Measurements from ENCODE around the gene HOXC10.

Gene HOXC10

DNA sequence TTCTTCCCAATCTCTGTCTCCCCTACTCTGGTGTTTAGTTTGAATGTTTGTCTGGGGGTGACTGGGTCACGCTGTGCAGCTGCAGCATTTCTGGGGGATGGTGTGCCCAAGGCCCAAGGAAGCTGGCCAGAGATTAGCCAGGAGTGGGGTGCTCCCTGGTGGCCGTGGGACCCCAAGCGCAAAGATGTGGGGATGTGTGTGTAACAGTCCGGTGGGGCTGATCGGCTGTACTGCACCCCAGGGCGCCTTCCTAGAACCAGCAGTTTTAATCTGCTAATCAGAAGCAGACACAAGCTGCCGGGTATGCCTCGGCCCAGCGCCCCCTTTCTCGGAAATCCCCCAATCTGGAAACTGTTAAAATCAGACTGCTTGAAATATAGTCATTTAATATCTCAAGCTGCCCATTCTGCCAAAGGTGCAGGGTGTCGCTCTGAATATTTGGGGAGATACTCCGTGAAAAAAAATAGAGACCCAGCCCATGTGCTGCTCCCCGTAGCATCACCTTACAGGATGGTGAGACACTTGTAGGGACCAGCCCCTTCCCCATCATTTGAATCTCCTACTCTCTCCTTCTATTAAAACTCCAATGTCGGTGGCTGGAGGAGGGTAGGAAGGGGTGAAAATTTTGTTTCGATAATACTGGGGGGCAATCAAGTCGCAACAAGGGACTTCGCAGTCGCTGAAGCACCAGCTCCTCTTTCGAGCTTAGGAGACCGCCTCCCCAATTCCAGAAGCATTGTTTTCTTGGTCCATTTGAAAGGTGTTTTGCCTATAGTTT is 19.3 kb downstream of the HOXC10 start:
- no peak for DNase-seq

DNA sequence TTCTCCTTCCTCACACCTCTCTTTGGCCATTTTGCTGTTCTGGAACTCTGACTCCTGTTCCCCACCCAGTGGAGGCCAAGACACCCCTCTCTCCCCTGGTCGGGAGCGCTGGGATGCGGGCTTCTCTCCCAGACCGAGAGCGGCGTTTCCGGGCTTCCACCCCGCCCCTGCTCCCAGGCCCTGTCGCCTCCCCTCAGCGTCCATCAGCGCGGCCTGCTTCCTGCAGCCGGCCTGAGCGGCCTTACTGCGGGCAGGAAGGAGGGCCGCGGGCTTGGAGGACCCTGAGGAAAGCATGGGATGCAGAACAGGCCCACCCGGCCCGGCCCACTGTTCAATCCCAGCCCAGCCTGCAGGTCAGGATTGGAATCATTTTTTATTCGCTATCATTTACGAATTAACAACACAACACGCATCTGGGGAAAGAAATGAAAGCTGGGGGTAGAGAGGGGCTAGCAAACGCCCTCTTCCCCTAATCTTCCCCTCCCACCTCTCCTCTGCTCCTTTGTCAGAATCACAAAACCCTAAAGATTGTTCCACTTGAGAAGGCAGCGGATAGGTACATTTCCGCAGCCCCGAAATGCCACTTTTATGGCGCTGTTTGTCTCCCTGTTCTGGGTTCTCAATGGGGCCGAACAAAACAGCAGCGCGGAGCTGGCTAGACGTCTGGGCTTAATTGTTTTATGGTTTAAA is 20.0 kb downstream of the HOXC10 start:
- no peak for DNase-seq

DNA sequence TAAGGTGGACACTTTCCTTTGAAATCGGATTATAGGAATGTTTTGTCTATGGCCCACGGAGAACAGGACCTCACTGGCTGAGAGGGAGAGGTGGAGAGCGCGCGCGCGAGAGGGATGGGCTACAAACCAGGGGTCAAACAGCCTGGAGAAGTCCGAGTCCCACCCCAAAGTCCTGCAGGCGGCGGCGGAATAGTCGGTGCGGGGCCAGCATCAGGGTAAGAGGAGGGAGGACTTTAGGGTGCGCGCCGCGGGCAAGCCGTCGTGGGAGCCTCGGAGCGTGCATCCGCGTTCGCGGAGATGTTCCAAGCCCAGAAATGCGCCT is 20.5 kb downstream of the HOXC10 start:
- DNase-seq = no peak

DNA sequence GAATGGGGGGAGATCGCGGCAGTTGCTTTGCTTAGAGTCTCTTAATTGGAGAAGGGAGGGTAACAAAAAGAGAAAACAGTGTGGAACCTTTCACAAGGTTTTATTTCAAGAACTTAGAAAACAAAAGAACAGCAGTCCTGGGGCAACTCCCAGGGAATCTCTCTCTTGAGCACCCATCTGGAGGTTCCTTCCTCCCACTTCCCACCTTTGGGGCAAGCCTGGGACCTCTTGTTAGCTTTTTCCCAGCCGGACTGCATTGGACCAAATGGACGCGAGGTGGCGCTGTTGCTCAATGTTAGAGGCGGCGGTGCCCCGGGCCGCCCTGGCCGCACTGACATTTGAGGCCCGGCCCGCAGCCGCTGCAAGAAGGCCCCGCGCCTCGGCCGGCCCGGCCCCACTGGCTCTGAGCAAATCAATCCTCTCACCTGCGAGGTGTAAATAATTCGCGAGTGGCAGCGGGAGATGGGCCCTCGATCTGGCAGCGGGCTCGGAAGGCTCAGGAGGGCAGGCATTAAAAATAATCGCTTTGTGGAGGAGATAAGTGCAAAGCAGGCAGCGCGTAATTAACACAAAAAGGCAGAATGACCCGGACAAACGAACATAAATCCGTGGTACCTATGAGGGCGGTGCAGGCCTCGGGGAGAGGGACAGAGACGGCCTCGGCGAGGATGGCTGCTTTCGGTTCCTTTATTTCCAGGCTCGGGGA is 21.1 kb downstream of the HOXC10 start:
- no peak for DNase-seq

DNA sequence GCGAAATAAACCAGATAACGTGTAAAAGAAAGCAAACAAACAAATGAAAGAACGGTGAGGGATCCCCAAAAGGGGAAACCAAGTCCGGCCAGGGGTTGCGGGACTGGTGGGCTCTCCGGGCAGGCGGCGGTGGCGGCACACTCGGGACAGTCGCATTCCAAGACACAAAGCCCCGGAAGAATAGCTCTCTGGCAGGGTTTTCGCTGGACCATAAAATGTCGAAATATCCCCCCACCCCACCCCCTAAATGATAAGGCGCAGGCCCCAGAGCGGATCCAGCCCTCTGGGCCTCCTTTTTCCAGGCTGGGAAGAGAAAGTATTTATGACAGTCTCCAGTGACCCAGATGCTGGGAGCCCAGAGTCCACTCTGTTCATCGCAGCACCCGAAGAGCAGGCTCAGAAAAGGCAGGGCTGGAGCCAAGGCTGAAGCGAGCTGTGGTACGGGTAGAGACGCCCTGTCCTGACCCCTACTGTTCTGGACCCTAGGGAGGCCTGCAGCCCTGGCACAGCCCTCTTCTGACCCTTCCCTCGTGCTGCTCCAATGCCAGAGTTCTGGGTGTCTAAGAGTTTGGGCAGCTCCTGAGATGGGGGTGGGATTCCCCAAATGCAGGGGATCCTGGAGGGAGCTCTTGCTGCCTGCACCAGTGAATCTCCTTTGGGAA is 21.7 kb downstream of the HOXC10 start:
- no peak for DNase-seq

DNA sequence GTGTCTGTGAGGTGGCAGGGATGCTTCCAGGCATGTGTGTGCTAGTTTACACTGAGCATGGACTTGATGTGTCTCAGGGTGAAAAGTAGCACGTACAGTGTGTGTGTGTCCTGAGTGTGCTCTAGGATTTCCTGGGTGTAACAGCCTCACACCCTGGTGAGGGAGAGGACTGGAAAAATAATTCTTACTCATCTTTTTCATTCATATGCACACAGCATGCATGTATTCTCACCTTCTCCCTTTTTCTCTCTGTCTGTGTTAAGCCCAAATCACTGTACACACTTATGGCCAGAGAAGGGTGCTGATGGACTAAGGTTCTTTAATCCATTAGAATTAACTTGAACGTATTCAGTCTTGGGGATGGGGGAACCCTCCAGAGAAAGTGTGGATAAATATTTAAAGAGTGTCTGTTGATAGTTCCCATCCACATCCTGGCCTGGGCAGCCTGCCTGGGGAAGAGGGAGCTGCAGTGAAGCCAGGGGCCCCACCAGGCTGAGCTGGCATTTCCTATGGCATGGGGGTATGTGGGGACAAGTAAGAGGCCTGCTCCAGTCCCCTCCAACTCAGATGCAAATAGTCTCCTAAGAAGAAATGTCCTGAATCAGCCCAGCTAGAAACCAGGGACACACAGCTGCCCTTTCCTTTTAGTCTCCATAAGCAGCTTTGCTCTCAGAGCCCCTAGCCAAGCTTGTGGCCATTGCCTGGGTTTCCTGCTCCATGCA is 22.8 kb downstream of the HOXC10 start:
- DNase-seq = no peak

DNA sequence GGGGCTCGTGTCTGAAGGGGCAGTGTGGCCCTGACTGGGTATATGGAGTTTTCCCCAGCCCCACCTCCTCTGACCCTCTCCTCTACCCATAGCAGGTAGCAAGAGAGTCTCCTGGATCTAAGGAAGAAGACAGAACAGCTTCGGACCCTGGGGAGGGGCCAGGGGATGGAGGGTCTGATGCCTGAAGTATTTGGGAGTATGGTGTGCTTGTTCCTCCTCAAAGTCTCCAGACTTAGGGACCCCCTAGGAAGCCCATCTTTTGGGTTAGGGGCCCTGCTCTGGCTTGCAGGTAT is 23.3 kb downstream of the HOXC10 start:
- DNase-seq = no peak

DNA sequence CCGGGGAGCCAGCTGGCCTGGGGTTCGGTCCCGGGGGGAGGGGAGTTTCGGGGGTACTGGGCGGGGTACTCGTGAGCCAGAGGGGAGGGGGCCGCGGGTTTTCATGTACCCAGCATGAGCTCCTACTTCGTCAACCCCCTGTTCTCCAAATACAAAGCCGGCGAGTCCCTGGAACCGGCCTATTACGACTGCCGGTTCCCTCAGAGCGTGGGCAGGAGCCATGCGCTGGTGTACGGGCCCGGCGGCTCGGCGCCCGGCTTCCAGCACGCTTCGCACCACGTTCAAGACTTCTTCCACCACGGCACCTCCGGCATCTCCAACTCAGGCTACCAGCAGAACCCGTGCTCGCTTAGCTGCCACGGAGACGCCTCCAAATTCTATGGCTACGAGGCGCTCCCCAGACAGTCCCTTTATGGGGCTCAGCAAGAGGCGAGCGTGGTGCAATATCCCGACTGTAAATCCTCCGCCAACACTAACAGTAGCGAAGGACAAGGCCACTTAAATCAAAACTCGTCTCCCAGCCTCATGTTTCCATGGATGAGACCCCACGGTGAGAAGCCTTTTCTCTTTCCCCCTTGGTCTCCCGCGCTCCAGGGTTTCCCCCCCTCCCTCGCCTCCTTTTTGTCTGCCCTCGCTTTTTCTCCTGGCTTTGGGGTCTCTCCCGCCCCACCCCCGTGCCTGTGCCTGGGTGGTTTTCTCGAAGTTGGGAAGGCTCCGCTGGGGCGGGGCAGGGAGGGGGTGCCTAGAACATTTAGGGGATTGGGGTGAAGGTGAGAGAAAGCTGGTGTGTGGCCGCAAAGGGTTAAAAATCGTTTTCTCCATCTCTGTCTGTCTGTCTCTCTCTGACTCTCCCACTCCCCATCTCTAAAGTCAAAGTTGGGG is 24.5 kb downstream of the HOXC10 start:
- DNase-seq = no peak

DNA sequence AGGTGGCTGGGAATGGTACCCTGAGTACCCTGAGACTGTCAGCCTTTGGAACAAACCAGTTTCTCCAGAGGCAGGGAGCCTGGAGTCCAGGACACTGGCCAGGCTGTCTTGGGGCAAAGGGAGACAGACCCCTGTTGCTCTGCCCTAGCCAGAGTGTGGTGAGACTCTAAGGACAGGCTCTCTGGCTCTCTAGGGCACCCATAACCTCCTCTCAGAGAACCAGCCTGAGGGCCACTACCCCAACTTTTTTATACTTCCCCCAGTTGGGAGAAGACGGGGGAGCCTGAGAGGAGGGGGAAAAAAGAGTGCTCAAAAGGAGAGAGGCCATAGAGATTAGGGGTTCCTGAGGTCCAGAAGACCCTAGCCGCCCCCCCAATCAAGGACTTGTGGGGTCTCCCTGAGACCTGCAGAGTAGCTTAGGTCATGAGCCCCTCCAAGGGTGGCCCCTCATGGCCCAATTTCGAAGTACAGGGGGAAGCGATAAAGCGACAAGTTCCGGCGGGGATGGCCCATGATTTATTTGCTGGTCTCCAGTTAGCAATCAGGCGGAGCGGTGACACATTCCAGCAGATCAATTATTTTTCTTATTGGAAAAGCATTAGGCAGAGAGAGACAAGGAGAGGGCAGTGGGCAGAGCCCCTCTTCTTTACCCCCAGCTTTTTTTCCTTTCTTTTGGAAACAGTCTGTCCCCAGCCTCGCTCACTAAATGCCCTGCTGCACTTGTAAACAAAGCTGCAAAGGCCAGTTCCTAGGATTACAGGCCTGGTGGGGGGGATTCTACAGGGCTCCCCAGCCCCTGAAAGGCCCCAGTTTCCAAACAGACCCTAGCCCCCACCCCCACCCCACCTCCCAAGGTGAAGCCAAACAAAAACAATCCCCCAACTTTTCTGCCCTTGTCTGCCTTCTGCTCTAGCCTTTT is 25.4 kb downstream of the HOXC10 start:
- no peak for DNase-seq

DNA sequence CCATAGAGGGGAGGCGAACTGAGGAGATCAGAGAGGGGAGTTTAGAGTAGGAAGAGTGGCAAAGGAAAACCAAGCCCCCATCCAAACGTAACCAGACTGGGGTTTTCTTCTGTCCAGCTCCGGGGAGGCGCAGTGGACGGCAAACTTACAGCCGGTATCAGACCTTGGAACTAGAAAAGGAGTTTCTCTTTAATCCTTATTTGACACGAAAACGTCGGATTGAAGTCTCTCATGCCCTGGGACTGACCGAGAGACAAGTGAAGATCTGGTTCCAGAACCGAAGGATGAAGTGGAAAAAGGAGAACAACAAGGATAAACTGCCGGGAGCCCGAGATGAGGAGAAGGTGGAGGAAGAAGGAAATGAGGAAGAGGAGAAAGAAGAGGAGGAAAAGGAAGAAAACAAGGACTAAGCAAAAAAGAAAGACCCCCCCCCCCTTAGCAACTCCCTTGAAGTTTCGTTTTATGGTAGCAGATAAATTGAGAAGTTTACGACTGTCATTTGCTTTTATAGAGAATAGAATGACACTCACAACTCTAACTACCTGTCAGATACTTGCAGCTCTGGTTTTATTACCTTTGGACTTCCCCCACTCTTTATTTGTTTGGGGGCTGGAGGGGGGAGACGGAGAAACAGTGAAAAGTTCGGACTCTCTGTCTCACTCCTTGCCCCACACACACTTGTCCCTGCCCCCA is 26.2 kb downstream of the HOXC10 start:
- DNase-seq = no peak

DNA sequence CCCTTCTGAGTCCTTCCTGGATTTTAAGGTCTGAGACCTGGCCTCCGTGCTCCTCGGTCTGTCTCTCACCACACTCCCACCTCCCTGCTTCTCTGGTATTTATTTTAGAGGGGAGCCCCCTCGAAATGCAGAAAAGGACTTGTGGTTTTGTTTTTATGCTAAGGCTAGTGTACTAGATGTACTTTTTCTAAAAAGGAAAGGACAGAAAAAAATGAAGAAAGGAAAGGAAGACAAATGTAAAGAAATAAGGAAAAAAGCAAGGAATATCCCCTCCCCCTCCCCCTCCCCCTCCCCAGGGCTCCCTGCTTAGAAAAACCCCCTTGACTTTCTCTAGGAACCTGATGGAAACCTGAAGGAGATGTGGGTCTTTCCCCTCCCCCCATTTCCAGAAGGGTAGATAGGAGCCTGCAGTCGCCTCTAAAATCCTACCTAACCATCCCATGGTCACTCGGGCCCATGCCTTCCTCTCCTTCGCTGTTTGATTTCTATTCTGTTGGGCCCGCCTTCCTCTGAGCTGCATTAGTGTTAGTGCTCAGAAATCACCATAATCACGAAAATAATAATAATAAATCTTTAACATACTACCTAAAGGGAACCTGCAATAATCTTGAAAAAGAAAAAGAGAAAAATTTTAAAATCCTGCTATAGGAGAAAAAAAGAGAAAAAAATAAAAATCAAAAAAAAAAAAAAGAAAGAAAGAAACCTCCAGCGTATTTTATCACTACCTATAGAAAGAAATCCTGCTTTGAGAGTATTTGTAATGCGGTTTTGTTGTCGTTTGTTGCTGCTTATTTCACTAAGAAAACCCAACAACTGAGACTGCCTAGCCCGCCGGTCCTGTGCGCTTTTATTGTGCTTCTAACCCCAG is 27.0 kb downstream of the HOXC10 start:
- no peak for DNase-seq

DNA sequence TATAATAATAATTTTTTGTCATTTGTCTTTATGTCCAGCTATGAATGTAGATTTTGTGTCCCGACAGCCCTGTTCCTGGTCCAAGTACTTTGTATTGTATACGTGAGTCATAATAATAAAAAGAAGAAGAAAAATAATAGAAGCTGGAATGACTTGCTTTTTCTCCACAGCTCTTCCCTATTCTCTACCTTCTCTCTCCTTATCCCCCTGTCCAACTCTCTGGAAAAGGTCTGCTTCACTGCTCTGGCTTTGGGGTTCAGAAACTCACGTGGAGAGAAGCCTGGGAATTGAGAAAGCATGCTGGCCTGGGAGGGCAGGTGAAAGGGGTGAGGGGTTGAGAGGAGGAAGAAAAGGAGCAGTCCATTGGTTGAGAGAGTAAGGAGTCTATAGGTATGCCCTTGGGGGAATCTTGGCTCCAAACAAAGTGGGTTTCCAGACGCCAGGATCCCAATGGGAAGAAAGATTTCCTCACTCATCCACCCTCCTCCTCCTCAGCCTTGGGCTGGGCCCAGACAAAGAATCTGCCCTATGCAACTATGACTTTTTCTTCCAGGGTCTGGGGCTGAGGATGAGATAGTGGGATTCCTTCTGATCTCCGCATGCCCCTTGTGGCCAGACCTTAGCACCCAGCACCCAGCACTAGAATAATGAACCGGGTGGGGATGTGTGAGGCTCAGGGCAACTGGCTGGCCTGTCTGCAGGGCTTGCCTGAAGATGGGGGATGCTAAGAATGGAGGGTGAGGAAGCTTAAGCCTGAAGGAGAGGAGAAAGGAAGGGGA is 27.9 kb downstream of the HOXC10 start:
- DNase-seq = no peak

DNA sequence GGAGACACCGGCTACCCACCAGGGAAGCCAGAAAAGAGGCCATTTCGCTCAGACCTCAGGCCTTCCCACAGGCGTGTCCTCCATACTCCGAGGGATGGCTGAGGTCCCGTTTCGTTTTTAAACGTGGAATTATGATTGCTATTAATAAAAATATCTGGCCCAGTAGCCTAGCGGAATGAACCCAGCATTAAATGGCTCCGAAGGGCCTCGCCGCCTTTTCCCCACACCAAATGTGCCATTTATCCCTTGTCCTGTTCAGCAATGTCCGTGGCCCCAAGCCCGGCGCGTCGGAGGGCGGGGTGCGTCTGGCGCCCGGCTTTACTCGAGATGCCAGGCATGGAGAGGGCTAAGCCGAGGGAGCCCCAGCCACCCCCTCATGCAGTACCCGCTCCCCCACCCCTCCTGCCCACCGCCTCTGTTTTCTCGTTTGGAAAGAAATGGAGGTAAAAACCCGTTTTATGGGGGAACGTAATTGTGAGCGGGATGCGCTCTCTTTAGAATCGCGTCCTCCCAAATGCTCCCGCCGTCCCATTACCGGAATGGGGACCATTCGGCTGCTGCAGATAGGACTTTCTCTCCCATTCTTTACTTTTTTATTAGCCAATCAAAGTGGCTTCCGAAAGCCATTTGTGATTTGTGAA is 29.6 kb downstream of the HOXC10 start:
- DNase-seq = no peak

DNA sequence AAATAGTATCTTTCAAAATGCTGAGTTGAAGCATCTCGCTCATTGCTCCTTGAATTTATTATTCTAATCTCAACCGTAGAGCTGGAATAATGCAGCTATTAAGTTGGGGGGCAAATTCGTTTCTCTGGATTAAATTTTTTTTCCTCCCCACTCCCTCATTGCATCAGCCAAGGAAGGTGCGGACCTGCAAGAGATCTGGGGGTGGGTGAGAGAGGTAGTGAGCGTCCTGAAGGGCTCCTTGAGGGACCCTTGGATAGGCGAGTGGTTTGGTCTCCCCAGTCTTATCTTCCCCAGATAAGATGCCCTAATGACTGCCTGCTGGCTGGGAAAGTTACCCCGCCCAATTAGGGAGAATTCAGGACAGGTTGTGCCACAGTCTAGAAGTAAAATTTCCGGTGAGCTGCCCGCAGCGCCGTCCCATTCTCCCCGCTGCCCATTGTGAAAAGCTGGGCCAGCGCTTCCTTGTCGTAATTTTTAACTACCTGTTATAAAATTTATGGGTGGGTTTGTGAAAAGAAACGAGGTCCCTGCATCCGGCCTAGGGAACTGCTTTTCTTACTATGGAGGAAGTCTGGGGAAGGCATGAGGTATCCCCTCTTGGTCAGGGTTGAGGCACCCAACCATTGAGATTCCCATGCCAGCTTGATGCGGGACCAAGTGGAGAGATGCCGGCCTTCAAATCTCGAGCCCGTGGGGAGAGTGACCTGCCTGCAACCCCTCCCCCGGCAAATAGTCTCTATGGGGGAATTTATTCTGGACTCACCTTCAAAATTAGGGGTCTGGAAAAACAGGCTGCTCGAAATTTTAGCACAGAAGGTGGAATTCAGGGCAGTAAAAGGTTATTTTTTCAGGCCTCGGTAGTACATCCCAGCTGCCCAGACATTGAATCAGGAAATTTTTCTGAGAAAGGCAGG is 30.3 kb downstream of the HOXC10 start:
- DNase-seq = no peak

DNA sequence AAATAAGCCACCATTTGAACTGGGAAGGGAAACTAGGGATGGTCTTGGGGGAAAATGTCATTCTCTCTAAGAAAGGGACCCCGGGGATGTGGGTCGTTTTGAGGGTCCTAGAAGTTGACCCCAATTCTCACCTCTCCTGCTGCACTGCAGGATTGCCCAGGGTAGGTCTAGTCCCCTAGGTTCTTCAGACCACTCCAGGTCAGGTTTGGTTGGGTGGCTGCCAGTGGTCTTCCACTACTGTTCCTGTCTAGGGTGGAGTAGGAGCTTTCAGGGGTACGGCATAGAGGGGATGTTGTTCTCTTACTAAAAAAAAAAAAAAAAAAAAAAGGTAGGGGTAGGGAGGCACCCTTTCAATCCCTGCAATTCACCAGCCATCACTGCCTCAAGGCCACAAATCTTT is 31.1 kb downstream of the HOXC10 start:
- no peak for DNase-seq

DNA sequence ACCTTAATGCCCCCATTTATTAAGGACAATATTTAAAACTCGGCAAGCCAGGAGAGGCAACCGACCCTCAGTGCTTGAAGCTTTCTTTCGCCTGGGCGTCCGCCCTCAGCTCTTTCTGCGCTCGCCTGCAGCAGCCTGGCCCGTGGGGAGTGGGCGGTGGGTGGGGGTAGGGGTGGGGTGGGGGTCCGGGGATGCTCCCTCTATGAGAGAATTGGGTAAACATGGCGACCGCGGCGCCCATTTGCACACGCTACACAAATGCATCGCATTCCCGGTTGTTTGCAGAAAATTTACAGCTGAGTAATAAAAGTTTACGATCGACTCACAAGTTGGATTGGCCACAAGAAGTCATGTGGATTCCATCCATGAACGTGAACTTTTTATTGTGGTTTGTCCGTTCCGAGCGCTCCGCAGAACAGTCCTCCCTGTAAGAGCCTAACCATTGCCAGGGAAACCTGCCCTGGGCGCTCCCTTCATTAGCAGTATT is 31.6 kb downstream of the HOXC10 start:
- no peak for DNase-seq

Data from SIG-M5 (cell line).